Cardiac muscle cell (in vitro differentiated cells and primary cell): Measurements from ENCODE around the gene PROZ. TPM values are rescaled to one million over a fixed set of nuclear protein-coding genes. Genes with fewer than 3 reads are reported as not detected.
A peak's percentile ranks its signal among the peaks of the same experiment; 100 is the strongest.
"Not testable (repeated sequence)": the region's sequence is repeated elsewhere in the genome, so short reads cannot be mapped to it uniquely, and the experiment has no call there.

Experiments
- DNase-seq, 2 donors: peaks; one replicate each; pipeline versions ENCODE4 v3.0.0 to v3.0.0-alpha.2; 2010 to 2017; ENCODE audit warnings: low read depth in 1 of 2, low spot score in 1 of 2
- H3K27ac ChIP-seq: fragments of 200-600 bp; sonication (generic); 2 replicates; pipeline ENCODE4 v1.5.1; 2016
- H3K27me3 ChIP-seq: fragments of 200-600 bp; sonication (generic); 2 replicates; pipeline ENCODE4 v1.6.0; 2016; ENCODE audit warnings: control low read depth
- H3K36me3 ChIP-seq: fragments of 200-600 bp; sonication (generic); 2 replicates; pipeline ENCODE4 v1.5.1; 2016; ENCODE audit warnings: control low read depth
- H3K4me1 ChIP-seq: fragments of 200-600 bp; sonication (generic); 2 replicates; pipeline ENCODE4 v1.8.1; 2017; ENCODE audit warnings: low read depth, mild to moderate bottlenecking, mixed run types
- H3K4me3 ChIP-seq: fragments of 200-600 bp; sonication (generic); 2 replicates; pipeline ENCODE4 v1.5.1; 2016; ENCODE audit warnings: mild to moderate bottlenecking
- H3K9me3 ChIP-seq: fragments of 200-600 bp; sonication (generic); 2 replicates; pipeline ENCODE4 v1.5.1; 2017; ENCODE audit warnings: low read depth, mild to moderate bottlenecking, control low read depth
- polyA plus RNA-seq: library from polyadenylated mRNA; unstranded; fragments of >200 nt; fragmentation: Nextera tagmentation; extraction: Ambion mirVana; gene quantifications from 2 replicates; pipeline ENCODE4 v1.2.1, GENCODE V29; 2016
- total RNA-seq: library from RNA; depleted of rRNA; stranded (reverse); fragments of >200 nt; gene quantifications from 2 replicates; pipeline ENCODE4 v1.2.3, GENCODE V29; 2016
- TF ChIP-seq, protein P1 (sequence below): IDR thresholded peaks from 2 replicates; pipeline ENCODE4 v1.5.1; 2012; ENCODE audit warnings: low read depth, mild to moderate bottlenecking, low read length

The PROZ gene, protein sequence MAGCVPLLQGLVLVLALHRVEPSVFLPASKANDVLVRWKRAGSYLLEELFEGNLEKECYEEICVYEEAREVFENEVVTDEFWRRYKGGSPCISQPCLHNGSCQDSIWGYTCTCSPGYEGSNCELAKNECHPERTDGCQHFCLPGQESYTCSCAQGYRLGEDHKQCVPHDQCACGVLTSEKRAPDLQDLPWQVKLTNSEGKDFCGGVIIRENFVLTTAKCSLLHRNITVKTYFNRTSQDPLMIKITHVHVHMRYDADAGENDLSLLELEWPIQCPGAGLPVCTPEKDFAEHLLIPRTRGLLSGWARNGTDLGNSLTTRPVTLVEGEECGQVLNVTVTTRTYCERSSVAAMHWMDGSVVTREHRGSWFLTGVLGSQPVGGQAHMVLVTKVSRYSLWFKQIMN
- total RNA-seq: not detected in 2 replicates
- polyA plus RNA-seq: 0.37 and 0.42 TPM in 2 replicates

GRCh38 chr13:113157929-113158747 is at the start of gene PROZ:
Gene PROZ (plus strand): TSS chr13:113158648. CDS start chr13:113158661, 13 bp downstream.
- Histone ChIP-seq H3K9me3 (no peaks in the 10 kb centered on the region), H3K36me3 (no peaks in the 10 kb centered on the region), H3K4me1 (peaks cover 4% of the 10 kb centered on the region), H3K27me3 (peaks cover 5% of the 10 kb centered on the region), H3K4me3 (no peak within 1 kb of the TSS), H3K27ac (no peak within 1 kb of the TSS)
- TF ChIP-seq, protein P1, sequence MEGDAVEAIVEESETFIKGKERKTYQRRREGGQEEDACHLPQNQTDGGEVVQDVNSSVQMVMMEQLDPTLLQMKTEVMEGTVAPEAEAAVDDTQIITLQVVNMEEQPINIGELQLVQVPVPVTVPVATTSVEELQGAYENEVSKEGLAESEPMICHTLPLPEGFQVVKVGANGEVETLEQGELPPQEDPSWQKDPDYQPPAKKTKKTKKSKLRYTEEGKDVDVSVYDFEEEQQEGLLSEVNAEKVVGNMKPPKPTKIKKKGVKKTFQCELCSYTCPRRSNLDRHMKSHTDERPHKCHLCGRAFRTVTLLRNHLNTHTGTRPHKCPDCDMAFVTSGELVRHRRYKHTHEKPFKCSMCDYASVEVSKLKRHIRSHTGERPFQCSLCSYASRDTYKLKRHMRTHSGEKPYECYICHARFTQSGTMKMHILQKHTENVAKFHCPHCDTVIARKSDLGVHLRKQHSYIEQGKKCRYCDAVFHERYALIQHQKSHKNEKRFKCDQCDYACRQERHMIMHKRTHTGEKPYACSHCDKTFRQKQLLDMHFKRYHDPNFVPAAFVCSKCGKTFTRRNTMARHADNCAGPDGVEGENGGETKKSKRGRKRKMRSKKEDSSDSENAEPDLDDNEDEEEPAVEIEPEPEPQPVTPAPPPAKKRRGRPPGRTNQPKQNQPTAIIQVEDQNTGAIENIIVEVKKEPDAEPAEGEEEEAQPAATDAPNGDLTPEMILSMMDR: no peak
- DNase-seq: no peak

- H3K36me3 ChIP-seq: no peaks in the 10 kb centered on the region
- no peak for DNase-seq
- H3K4me1 ChIP-seq: no peaks in the 10 kb centered on the region
- no peak overlapping the region for H3K27ac ChIP-seq
- H3K27me3 ChIP-seq: peaks cover 54% of the 10 kb centered on the region
- H3K9me3 ChIP-seq: no peaks in the 10 kb centered on the region
- TF ChIP-seq, protein P1: no peak
- no peak overlapping the region for H3K4me3 ChIP-seq
These were observed 49.0 kb upstream of the PROZ start for GRCh38 chr13:113109151-113110047.

GRCh38 chr13:113110048-113110851 is 48.2 kb upstream of the PROZ start:
- Histone ChIP-seq H3K36me3 (no peaks in the 10 kb centered on the region), H3K27me3 (peaks cover 58% of the 10 kb centered on the region), H3K4me3 (no peak overlapping the region), H3K4me1 (no peaks in the 10 kb centered on the region), H3K27ac (no peak overlapping the region), H3K9me3 (no peaks in the 10 kb centered on the region)
- TF ChIP-seq, protein P1: no peak
- DNase-seq: peak in 1 of 2 donors; percentile 17

DNA sequence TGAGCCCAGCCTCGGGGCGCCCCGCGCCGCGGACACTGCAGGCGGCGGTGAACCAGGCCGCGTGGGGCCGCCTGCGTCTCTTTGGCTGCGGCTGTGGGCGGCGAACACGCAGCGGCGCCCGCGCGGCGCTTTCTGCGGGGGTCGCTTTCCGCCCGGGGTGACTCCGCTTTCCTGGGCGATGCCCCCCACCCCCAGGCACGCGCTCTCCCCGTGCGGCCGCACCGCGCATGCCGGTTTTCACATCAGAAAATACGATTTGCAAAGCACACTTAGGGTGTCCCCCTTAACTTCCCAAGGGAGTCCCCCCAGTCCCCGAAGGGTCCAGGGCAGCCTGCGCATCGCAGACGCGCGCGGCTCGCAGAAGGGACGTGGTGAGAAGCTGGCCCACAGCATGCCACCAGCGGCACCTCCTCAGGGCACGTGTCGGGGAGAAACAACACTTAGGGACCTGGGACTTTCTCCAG is 47.6 kb upstream of the PROZ start:
- no peak for DNase-seq

GRCh38 chr13:113111821-113112220 is 46.6 kb upstream of the PROZ start:
- H3K4me3 ChIP-seq, H3K27ac ChIP-seq, H3K36me3 ChIP-seq, DNase-seq, H3K9me3 ChIP-seq, H3K4me1 ChIP-seq: not testable (repeated sequence)
- H3K27me3 ChIP-seq: peaks cover 73% of the 10 kb centered on the region

More for the DNA sequence above, 47.6 kb upstream of the PROZ start:
- TF ChIP-seq, protein P1: no peak
- no peaks in the 10 kb centered on the region for H3K4me1 ChIP-seq
- no peak overlapping the region for H3K27ac ChIP-seq
- peaks cover 64% of the 10 kb centered on the region for H3K27me3 ChIP-seq
- no peaks in the 10 kb centered on the region for H3K36me3 ChIP-seq
- H3K9me3 ChIP-seq: no peaks in the 10 kb centered on the region
- no peak overlapping the region for H3K4me3 ChIP-seq

DNA sequence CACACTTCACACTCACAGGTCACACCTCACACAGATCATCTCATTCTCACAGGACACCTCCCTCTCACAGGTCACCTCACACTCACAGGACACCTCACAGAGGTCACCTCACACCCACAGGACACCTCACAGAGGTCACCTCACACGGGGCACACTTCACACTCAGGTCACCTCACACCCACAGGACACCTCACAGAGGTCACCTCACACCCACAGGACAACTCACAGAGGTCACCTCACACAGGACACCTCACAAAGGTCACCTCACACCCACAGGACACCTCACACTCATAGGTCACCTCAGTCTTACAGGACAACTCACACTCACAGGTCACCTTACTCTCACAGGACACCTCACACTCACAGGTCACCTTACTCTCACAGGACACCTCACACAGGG is 46.0 kb upstream of the PROZ start:
- not testable (repeated sequence) for H3K27ac ChIP-seq, H3K36me3 ChIP-seq, H3K9me3 ChIP-seq, H3K4me1 ChIP-seq, DNase-seq, H3K4me3 ChIP-seq
- peaks cover 80% of the 10 kb centered on the region for H3K27me3 ChIP-seq
